HG03460 (cell line): ENCODE results near the gene RAD23A.
"Not testable (repeated sequence)": the region's sequence is repeated elsewhere in the genome, so short reads cannot be mapped to it uniquely, and the experiment has no call there.

Experiments used
- ATAC-seq: cut with Tn5 transposase; IDR thresholded peaks from one replicate; pipeline ENCODE4 v1.9.1; 2021; ENCODE audit not compliant: unreplicated experiment

RAD23A gene

DNA sequence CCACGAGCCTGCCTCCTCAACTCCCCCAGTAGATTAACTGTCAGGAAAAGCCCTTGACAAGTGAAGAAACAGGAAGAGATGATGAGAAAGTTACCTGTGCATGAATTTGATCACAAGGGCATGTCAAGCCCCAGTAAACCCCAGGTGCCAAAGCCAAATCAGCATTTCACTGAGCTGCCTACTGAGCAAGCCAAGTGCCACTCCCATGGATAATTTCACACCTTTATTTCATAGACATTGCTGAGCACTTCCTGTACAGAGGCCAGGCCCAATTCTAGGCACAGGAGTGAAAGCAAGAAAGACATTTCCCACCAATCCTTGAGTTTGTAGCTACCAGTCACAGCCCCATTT, 8.9 kb downstream of the RAD23A start:
- ATAC-seq, result no peak

DNA sequence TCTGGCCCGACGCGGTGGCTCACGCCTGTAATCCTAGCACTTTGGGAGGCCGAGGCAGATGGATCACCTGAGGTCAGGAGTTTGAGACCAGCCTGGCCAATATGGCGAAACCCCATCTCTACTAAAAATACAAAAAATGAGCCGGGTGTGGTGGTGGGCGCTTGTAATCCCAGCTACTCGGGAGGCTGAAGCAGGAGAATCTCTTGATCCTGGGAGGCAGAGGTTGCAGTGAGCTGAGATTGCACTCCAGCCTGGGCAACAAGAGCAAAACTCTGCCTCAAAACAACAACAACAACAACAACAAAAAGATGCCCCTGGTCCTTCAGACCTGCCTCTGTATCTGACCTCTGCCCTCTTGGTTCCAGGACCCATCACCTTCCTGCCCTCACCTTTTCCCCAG, 9.9 kb downstream of the RAD23A start:
- not testable (repeated sequence) for ATAC-seq

DNA sequence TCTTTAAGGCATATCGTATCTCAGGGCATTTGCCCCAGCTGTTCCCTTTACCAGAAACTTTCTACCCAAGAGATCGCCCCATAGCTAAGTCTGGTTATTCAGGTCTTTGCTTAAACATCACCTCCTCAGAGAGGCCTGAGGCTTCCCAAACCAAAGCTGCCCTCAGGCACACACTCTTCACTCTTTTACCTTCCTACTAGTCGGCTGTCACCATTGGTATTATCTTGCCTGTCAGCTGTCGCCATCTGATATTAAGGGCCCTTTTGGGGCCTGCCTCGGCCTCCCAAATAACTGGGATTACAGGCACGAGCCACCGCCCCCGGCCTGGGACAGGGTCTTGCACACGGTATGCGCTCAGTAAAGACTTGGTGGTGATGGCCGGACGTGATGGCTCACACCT, 10.3 kb downstream of the RAD23A start:
- ATAC-seq, result no peak

- no peak for ATAC-seq
Observed at GRCh38 chr19:12956446-12957388, 11.1 kb downstream of the RAD23A start, which contains the start of gene GADD45GIP1. Gene GADD45GIP1, minus strand, starts transcription at chr19:12957223. Its CDS starts 11 bp downstream, at chr19:12957212.

GRCh38 chr19:12957389-12957952, 11.8 kb downstream of the RAD23A start:
- ATAC-seq, result not testable (repeated sequence)

GRCh38 chr19:12959481-12959880, 13.8 kb downstream of the RAD23A start:
- no peak for ATAC-seq

- peak; percentile 76 for ATAC-seq
Observed at GRCh38 chr19:12965017-12965811, 19.6 kb downstream of the RAD23A start.

DNA sequence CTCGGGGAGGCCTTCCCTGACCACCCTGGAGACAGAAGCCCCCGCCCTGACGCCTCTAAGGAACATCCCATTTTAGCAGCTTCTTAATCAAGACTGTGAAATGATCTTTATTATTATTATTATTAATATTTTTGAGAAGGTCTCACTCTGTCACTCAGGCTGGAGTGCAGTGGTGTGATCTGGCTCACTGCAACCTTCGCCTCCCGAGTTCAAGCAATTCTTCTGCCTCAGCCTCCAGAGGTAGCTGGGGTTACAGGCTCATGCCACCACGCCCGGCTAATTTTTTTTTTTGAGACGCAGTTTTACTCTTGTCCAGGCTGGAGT, 20.1 kb downstream of the RAD23A start:
- no peak for ATAC-seq

- no peak for ATAC-seq
Observed at GRCh38 chr19:12967907-12968306, 22.2 kb downstream of the RAD23A start.

- no peak for ATAC-seq
Observed at GRCh38 chr19:12969292-12969988, 23.8 kb downstream of the RAD23A start, which contains the start of gene DAND5. Gene DAND5, plus strand, starts transcription at chr19:12969576. Its CDS starts 85 bp downstream, at chr19:12969661.

- no peak for ATAC-seq
Observed at GRCh38 chr19:12970070-12970820, 24.6 kb downstream of the RAD23A start.

DNA sequence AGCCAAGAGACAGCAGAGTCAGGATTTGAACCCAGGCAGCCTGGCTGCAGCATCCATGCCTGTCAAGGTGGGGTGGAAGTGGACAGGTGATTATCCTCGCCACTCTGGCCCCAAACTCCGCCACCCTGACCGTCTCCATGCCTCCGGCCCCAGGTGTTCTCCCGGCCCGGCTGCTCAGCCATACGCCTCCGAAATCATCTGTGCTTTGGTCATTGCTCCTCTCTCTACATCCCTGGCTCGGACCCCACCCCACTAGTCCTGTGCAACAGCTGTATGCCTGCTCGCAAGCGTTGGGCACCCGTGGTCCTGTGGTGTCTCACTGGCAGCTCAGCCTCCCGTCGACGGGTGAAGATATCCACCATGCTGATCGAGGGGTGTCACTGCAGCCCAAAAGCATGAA, 27.6 kb downstream of the RAD23A start:
- ATAC-seq, result no peak

GRCh38 chr19:12974301-12975220, 28.9 kb downstream of the RAD23A start:
- no peak for ATAC-seq

DNA sequence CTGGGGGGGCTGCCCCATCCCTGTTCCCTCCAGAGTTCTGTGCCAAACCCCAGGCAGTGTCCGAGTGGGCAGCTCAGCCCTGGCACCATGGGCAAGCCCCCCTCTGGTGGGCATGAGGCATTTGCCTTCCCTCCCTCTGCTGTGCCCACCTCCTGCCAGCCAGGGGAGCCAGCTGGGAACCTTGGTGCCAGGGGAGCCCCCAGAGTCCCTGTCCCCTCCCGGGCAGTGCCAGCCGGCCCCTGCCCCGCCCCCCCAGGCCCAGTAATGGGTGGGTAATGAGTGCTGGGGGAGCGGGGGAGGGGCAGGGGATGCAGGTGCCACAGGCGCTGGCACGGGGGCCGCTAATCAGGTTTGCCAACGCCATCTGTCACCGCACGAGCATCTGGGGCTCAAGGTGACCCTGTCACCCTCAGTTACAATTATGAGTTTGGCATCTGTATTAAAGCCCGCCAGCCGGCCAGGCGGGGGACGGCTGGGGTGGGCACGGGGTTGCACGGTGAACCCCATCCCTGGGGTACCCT, 29.6 kb downstream of the RAD23A start:
- no peak for ATAC-seq

DNA sequence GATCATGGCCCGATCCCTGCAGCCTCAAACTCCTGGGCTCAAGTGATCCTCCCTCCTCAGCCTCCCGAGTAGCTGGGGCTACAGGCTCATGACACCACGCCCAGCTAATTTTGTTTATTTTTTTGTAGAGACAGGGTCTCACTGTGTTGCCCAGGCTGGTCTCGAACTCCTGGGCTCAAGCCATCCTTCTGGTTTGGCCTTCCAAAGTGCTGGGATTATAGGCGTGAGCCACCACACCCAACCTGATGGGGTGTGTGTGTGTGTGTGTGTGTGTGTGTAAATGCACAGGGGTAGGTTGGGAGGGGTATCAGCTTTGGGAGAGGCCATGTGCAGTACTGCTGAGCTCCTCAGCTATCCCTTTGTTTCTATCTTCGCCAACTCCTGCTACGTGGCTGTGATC, 30.4 kb downstream of the RAD23A start:
- not testable (repeated sequence) for ATAC-seq

- ATAC-seq, result no peak
Observed at GRCh38 chr19:12979974-12980373, 34.3 kb downstream of the RAD23A start.

DNA sequence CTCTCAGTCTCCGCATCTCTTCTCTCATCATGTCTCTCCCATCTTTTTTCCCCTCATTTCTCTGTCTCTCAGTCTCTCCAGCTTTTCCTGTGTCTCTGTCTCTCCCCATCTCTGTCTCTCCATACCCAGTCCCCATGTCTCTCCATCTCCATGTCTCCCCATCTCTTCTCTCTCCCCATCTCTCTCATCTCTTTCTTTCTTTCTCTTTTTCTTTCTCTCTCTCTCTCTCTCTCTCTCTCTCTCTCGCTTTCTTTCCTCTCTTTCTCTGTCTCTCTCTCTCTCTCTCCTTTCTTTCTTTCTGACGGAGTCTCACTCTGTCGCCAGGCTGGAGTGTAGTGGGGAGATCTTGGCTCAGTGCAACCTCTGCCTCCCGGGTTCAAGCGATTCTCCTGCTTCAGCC, 37.0 kb downstream of the RAD23A start:
- ATAC-seq, result no peak

GRCh38 chr19:12983091-12983490, 37.4 kb downstream of the RAD23A start:
- ATAC-seq, result no peak

DNA sequence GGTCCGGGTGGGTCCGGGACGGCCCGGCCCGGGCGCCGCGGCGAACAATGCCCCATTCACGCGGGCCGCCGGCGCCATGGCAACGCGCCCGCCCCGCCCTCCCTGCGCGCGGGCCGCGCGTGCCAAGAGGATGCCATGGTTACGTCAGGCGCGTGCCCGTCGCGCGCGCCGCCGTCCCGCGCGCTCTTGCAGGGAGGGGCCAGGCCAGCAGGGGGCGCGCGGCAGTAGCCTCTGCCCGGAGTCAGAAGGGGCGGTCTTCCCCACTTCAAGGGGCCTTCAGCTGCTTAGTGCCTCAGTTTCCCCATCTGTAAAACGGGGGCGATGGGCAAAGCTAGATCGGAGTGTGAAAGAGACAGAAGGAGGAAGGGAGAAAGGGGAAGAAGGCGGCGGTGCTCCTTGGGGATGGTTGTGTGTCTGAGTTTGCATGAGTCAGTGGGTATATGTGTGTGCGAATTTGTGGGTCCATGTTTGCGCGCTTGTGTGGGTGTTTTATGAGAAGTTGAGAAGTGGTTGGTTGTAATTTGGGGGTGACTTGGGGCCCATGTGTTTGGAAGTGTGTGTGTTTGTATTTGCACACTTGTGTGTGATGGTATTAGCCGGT, 38.0 kb downstream of the RAD23A start:
- no peak for ATAC-seq
